DND-41 (cell line): ENCODE measurements around the gene NTM.

Source experiments
- EZH2 ChIP-seq: IDR thresholded peaks from 3 replicates; pipeline ENCODE4 v1.6.1; 2012; ENCODE audit warnings: borderline replicate concordance, low read depth, mild to moderate bottlenecking, moderate library complexity, low read length, inconsistent platforms; ENCODE audit not compliant: severe bottlenecking
- TF ChIP-seq, protein P1 (sequence below): IDR thresholded peaks from 2 replicates; pipeline ENCODE4 v1.5.1; 2012; ENCODE audit warnings: borderline replicate concordance, low read length, moderate library complexity, mild to moderate bottlenecking; ENCODE audit not compliant: poor library complexity, severe bottlenecking; ENCODE audit errors: extremely low read depth

DNA sequence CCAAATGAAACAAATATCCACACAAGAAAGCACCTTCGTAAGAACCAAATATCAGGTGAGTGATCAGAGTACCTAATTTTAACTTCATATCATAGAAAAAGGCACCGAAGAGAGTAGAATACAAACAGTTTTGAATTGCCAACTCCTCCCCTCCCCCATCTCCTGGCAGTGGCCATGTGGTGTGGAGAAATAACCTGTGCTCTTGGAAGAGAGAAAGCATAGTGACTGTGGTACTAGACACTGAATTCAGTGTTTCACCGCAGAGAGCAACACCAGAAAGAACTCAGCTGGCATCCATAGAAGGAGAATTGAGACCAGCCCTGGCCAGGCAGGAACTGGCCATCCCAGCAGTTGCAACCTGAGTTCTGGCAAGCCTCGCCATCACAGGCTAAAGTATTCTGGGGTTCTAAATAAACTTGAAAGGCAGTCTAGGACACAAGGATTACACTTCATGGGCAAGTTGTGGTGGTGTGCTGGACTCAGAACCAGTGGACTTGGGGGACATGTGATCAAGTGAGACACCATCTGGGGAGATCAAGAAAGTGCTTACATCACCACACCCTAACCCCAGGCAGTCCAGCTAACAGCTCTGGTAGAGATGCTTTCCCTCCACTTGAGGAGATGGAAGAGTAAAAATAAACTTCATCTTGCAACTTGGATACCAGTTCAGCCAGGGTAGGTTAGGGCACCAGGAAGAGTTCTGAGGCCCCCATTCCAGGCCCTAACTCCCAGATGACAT is 1003.2 kb downstream of the NTM start:
- TF ChIP-seq, protein P1, sequence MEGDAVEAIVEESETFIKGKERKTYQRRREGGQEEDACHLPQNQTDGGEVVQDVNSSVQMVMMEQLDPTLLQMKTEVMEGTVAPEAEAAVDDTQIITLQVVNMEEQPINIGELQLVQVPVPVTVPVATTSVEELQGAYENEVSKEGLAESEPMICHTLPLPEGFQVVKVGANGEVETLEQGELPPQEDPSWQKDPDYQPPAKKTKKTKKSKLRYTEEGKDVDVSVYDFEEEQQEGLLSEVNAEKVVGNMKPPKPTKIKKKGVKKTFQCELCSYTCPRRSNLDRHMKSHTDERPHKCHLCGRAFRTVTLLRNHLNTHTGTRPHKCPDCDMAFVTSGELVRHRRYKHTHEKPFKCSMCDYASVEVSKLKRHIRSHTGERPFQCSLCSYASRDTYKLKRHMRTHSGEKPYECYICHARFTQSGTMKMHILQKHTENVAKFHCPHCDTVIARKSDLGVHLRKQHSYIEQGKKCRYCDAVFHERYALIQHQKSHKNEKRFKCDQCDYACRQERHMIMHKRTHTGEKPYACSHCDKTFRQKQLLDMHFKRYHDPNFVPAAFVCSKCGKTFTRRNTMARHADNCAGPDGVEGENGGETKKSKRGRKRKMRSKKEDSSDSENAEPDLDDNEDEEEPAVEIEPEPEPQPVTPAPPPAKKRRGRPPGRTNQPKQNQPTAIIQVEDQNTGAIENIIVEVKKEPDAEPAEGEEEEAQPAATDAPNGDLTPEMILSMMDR, result no peak
- no peak for TF ChIP-seq EZH2
